ENCODE data around the gene PRKAG2. TPM values are rescaled to one million over a fixed set of nuclear protein-coding genes. Genes with fewer than 3 reads are reported as not detected.

The PRKAG2 gene

DNA sequence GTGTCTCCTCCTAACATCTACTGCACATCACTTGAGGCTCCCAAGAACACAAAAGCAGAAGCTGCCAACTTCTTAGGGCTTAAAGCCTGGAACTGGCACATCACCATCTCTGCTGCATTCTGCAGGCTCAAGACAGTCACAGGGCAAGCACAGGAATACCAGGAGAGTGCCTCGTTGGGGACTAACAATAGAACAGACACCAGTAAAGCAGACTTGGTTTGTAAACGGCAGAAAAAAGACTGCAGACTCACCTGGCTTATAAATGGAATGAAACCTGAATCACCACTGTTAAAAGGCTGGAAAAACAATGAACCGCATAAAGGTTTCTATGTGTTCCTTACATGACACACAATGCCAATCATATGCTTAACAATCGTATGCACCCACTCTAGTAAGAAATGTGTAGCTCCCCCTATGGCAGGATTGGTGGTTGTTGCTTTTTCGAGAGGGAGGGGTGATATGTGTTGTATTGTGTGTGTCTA is 370.0 kb downstream of the PRKAG2 start:
- no peak overlapping the region for H2BK15ac ChIP-seq (ENCODE audit: low read length)
- no CpG with 5 or more reads among the region's 5 CpGs for WGBS, 2 donors (ENCODE audit: extremely low coverage in 2 of 2, insufficient read length in 2 of 2, insufficient replicate concordance in 1 of 2)
- H3K23ac ChIP-seq (ENCODE audit: low read depth, low read length, poor library complexity): no peak overlapping the region
- H3K36me3 ChIP-seq (replicated peaks in 1 of 2; ENCODE audit: control insufficient read depth in 2 of 2, insufficient read depth in 2 of 2, low read length in 2 of 2): peaks cover 0 to 26% of the 10 kb centered on the region in 2 donors
- no peak overlapping the region for H3K4me2 ChIP-seq (ENCODE audit: insufficient read depth, low read length, poor library complexity, severe bottlenecking)
- peaks cover 8% of the 10 kb centered on the region for H3K79me1 ChIP-seq (ENCODE audit: low read depth, low read length)
- no peak overlapping the region for H2BK120ac ChIP-seq (ENCODE audit: low read depth, low read length)
- H3K4me3 ChIP-seq (ENCODE audit: low read length in 2 of 2): no peak overlapping the region
- no peak overlapping the region for H4K8ac ChIP-seq (ENCODE audit: low read depth, low read length)
- no peak overlapping the region for H2AK5ac ChIP-seq (ENCODE audit: low read depth, low read length)
- H3K27me3 ChIP-seq (ENCODE audit: control insufficient read depth in 3 of 3, insufficient read depth in 3 of 3, low read depth in 1 of 3, low read length in 3 of 3): no peaks in the 10 kb centered on the region
- H3K4me1 ChIP-seq (ENCODE audit: control insufficient read depth in 2 of 2, insufficient read depth in 1 of 2, low read depth in 1 of 2, low read length in 2 of 2): peaks cover 0 to 10% of the 10 kb centered on the region in 2 donors
- no peak overlapping the region for H2BK12ac ChIP-seq (ENCODE audit: low read length)
- no peak overlapping the region for H4K91ac ChIP-seq (ENCODE audit: low read depth, low read length, poor library complexity)
- H2BK5ac ChIP-seq (ENCODE audit: low read length): no peak overlapping the region
- H3K18ac ChIP-seq (ENCODE audit: low read length): no peak overlapping the region
- H3K9me3 ChIP-seq (replicated peaks in 1 of 2; ENCODE audit: control insufficient read depth in 2 of 2, insufficient read depth in 1 of 2, low read depth in 1 of 2, low read length in 2 of 2): peaks cover 0 to 12% of the 10 kb centered on the region in 2 donors
- no peak overlapping the region for H3K14ac ChIP-seq (ENCODE audit: low read length)
- H3K27ac ChIP-seq (replicated peaks; ENCODE audit: low read length): no peak overlapping the region
- DNase-seq (ENCODE audit: low spot score): no peak
- H3K4ac ChIP-seq (ENCODE audit: low read length): no peak overlapping the region
- H2AFZ ChIP-seq (ENCODE audit: low read length): no peak overlapping the region
- H3K9ac ChIP-seq (ENCODE audit: low read depth, low read length, poor library complexity): no peak overlapping the region

Small RNAs within 50 kb of the gene (small RNA-seq; reads per million reads assigned to genes)
- gene RF00019 (ENCODE audit: insufficient read depth) (not detected), gene RNU6-604P (ENCODE audit: insufficient read depth) (not detected)
